Thymus (tissue), 14 donors: ENCODE measurements around the gene EIF4EBP2. TPM values are rescaled to one million over a fixed set of nuclear protein-coding genes. Genes with fewer than 3 reads are reported as not detected.

Source experiments
- DNase-seq, 9 donors: peaks; one replicate each; pipeline ENCODE4 v3.0.0-alpha.2; 2013; ENCODE audit warnings: low spot score in 9 of 9, low read depth in 6 of 9, missing footprints in 1 of 9
- H3K27ac ChIP-seq, 2 donors: one replicate each; pipeline ENCODE4 v1.5.1; 2013; ENCODE audit warnings: control low read depth in 1 of 2, low read depth in 1 of 2, low read length in 1 of 2, mild to moderate bottlenecking in 1 of 2, moderate library complexity in 1 of 2
- H3K27me3 ChIP-seq, 2 donors: one replicate each; pipeline ENCODE4 v1.5.1; 2013; ENCODE audit warnings: low read length in 1 of 2; ENCODE audit not compliant: control insufficient read depth in 2 of 2, insufficient read depth in 1 of 2
- H3K36me3 ChIP-seq, 2 donors: one replicate each; pipeline ENCODE4 v1.5.1; 2013; ENCODE audit warnings: low read length in 1 of 2, mild to moderate bottlenecking in 1 of 2, moderate library complexity in 1 of 2; ENCODE audit not compliant: control insufficient read depth in 2 of 2, insufficient read depth in 2 of 2
- H3K4me1 ChIP-seq, 2 donors: one replicate each; pipeline ENCODE4 v1.5.1; 2013; ENCODE audit warnings: low read length in 2 of 2; ENCODE audit not compliant: control insufficient read depth in 2 of 2, insufficient read depth in 2 of 2
- H3K4me3 ChIP-seq, 2 donors: one replicate each; pipeline ENCODE4 v1.5.1; 2013; ENCODE audit warnings: low read length in 2 of 2, control low read depth in 1 of 2, mild to moderate bottlenecking in 1 of 2
- H3K9me3 ChIP-seq, 2 donors: one replicate each; pipeline ENCODE4 v1.5.1; 2013; ENCODE audit warnings: low read length in 1 of 2, mild to moderate bottlenecking in 1 of 2; ENCODE audit not compliant: control insufficient read depth in 2 of 2, insufficient read depth in 1 of 2
- WGBS: extraction: QIAGEN DNeasy Blood & Tissue Kit; methylation state at CpG from one replicate; pipeline ENCODE4 v1.1.7; 2013; 5-methylcytosine and 5-hydroxymethylcytosine counted together
- long read RNA-seq, 10 donors: transcript quantifications; one replicate each; lab custom pipeline, GENCODE V29; 2026
- polyA plus RNA-seq: library from polyadenylated mRNA; stranded (reverse); fragments of 200-250 nt; gene quantifications from one replicate; pipeline ENCODE4 v1.2.3, GENCODE V29; 2013
- total RNA-seq: library from RNA; stranded (reverse); fragments of 120-200 nt; gene quantifications from one replicate; pipeline ENCODE4 v1.2.4, GENCODE V29; 2013
- donor health status: healthy.

Gene EIF4EBP2
- total RNA-seq (18.9 TPM), polyA plus RNA-seq (32.1 TPM)
- long read RNA-seq, donor 1, full-length matches to known transcripts = 8 of 8 reads
- long read RNA-seq, donor 1, partial matches to known transcripts = 0 of 8 reads
- long read RNA-seq, donor 1, other reads (novel, unspliced or antisense) = 0 of 8 reads
- long read RNA-seq, donor 2 = 0 reads
- long read RNA-seq, donor 3, full-length matches to known transcripts = 54 of 69 reads
- long read RNA-seq, donor 3, partial matches to known transcripts = 15 of 69 reads
- long read RNA-seq, donor 3, other reads (novel, unspliced or antisense) = 0 of 69 reads
- long read RNA-seq, donor 4, full-length matches to known transcripts = 40 of 46 reads
- long read RNA-seq, donor 4, partial matches to known transcripts = 6 of 46 reads
- long read RNA-seq, donor 4, other reads (novel, unspliced or antisense) = 0 of 46 reads
- long read RNA-seq, donor 5, full-length matches to known transcripts = 60 of 65 reads
- long read RNA-seq, donor 5, partial matches to known transcripts = 5 of 65 reads
- long read RNA-seq, donor 5, other reads (novel, unspliced or antisense) = 0 of 65 reads
- long read RNA-seq, donor 6, full-length matches to known transcripts = 38 of 38 reads
- long read RNA-seq, donor 6, partial matches to known transcripts = 0 of 38 reads
- long read RNA-seq, donor 6, other reads (novel, unspliced or antisense) = 0 of 38 reads
- long read RNA-seq, donor 7, full-length matches to known transcripts = 47 of 52 reads
- long read RNA-seq, donor 7, partial matches to known transcripts = 5 of 52 reads
- long read RNA-seq, donor 7, other reads (novel, unspliced or antisense) = 0 of 52 reads
- long read RNA-seq, donor 8, full-length matches to known transcripts = 25 of 55 reads
- long read RNA-seq, donor 8, partial matches to known transcripts = 30 of 55 reads
- long read RNA-seq, donor 8, other reads (novel, unspliced or antisense) = 0 of 55 reads
- long read RNA-seq, donor 9, full-length matches to known transcripts = 39 of 44 reads
- long read RNA-seq, donor 9, partial matches to known transcripts = 5 of 44 reads
- long read RNA-seq, donor 9, other reads (novel, unspliced or antisense) = 0 of 44 reads
- long read RNA-seq, donor 10, full-length matches to known transcripts = 46 of 52 reads
- long read RNA-seq, donor 10, partial matches to known transcripts = 6 of 52 reads
- long read RNA-seq, donor 10, other reads (novel, unspliced or antisense) = 0 of 52 reads

- Histone ChIP-seq H3K4me3 (peak within 1 kb of the TSS; percentile 70 to 90), H3K27ac (peak within 1 kb of the TSS; percentile 76 to 94), H3K9me3 (no peaks in the 10 kb centered on the region), H3K27me3 (no peaks in the 10 kb centered on the region), H3K36me3 (no peaks in the 10 kb centered on the region), H3K4me1 (peaks cover 15 to 16% of the 10 kb centered on the region in 2 donors)
- peak; percentile 86 to 97 (median 94) for DNase-seq
- WGBS = under 1% methylated on average over 103 of the region's 103 CpGs
These were observed at the start of gene EIF4EBP2 for GRCh38 chr10:70404036-70404786. EIF4EBP2 (plus strand) TSS chr10:70404145; CDS start chr10:70404402, 257 bp downstream.

- 95% methylated on average over 5 of the region's 5 CpGs for WGBS
- Histone ChIP-seq H3K4me1 (peaks cover 0 to 7% of the 10 kb centered on the region in 2 donors), H3K9me3 (no peaks in the 10 kb centered on the region), H3K36me3 (no peaks in the 10 kb centered on the region), H3K4me3 (no peak overlapping the region), H3K27me3 (no peaks in the 10 kb centered on the region), H3K27ac (peak overlapping the region in 1 of 2 donors; percentile 47)
- DNase-seq = no peak
These were observed 49.4 kb upstream of the EIF4EBP2 start for GRCh38 chr10:70354556-70354955.

- no peak overlapping the region for H3K4me3 ChIP-seq
- H3K36me3 ChIP-seq = no peaks in the 10 kb centered on the region
- H3K9me3 ChIP-seq = no peaks in the 10 kb centered on the region
- peak in 1 of 9 donors; percentile 34 for DNase-seq
- peaks cover 0 to 7% of the 10 kb centered on the region in 2 donors for H3K4me1 ChIP-seq
- H3K27ac ChIP-seq = peak overlapping the region in 1 of 2 donors; percentile 47
- H3K27me3 ChIP-seq = no peaks in the 10 kb centered on the region
- 67% methylated on average over 21 of the region's 21 CpGs for WGBS
These were observed 48.6 kb upstream of the EIF4EBP2 start for GRCh38 chr10:70355051-70356021.

GRCh38 chr10:70357565-70357964, 46.4 kb upstream of the EIF4EBP2 start:
- peaks cover 0 to 7% of the 10 kb centered on the region in 2 donors for H3K4me1 ChIP-seq
- H3K4me3 ChIP-seq = no peak overlapping the region
- H3K36me3 ChIP-seq = no peaks in the 10 kb centered on the region
- no peak for DNase-seq
- H3K9me3 ChIP-seq = no peaks in the 10 kb centered on the region
- H3K27ac ChIP-seq = peak overlapping the region in 1 of 2 donors; percentile 2
- no peaks in the 10 kb centered on the region for H3K27me3 ChIP-seq
- WGBS = 86% methylated on average over 5 of the region's 5 CpGs

- Histone ChIP-seq H3K27me3 (no peaks in the 10 kb centered on the region), H3K4me1 (peaks cover 0 to 7% of the 10 kb centered on the region in 2 donors), H3K4me3 (no peak overlapping the region), H3K36me3 (no peaks in the 10 kb centered on the region), H3K9me3 (no peaks in the 10 kb centered on the region), H3K27ac (no peak overlapping the region)
- WGBS = 94% methylated on average over 5 of the region's 5 CpGs
- no peak for DNase-seq
These were observed 45.5 kb upstream of the EIF4EBP2 start for GRCh38 chr10:70358446-70358845.

- Histone ChIP-seq H3K27me3 (no peaks in the 10 kb centered on the region), H3K27ac (no peak overlapping the region), H3K9me3 (no peaks in the 10 kb centered on the region), H3K4me3 (no peak overlapping the region), H3K4me1 (peaks cover 2 to 14% of the 10 kb centered on the region in 2 donors), H3K36me3 (no peaks in the 10 kb centered on the region)
- WGBS = over 99% methylated on average over 4 of the region's 4 CpGs
- DNase-seq = no peak
These were observed 44.9 kb upstream of the EIF4EBP2 start for GRCh38 chr10:70359017-70359550.

- H3K27ac ChIP-seq = no peak overlapping the region
- H3K27me3 ChIP-seq = no peaks in the 10 kb centered on the region
- no peak overlapping the region for H3K4me3 ChIP-seq
- H3K4me1 ChIP-seq = peaks cover 2 to 18% of the 10 kb centered on the region in 2 donors
- DNase-seq = no peak
- 100% methylated on average over 2 of the region's 2 CpGs for WGBS
- H3K9me3 ChIP-seq = no peaks in the 10 kb centered on the region
- no peaks in the 10 kb centered on the region for H3K36me3 ChIP-seq
These were observed 43.7 kb upstream of the EIF4EBP2 start for GRCh38 chr10:70360215-70360614.
